Measurements from ENCODE around the gene VAPB.

Gene VAPB

DNA sequence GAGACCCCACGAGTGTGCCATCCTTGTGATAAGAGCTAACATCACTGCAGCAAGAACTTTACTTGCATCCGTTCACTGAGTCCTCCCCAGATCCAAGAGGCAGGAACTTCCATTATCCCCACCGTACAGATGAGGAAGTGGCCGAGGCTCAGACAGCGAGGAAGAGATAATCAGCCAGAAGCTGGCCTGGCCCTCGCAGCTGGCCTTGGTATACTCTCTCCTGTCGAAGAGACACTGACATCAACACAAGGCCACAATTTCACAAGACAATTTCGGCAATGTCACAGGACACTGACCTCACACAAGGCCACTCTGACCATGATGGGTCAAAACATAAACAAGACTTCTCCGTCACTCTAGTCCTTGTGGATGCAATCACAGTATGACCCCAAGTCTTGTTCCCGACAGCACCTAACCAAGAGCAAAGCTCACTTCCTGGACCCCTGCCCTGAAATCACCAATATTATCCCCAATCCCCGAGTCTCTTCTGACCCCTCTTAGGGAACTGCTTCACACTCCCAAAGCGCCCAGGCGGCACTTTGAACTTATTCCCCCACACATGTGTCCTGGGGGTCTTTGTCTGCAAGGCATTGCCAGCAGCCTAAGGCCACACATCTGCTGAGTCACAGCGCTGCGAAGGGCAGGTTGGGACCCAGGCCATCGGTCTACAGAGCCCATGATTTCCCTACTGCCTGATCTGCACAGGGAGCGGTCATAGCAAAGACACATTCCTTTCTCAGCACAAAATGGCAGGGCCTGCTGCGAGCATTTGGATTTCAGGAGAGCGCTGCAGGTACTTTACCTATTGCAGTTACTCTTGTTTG is 14.8 kb upstream of the VAPB start:
- CTCF ChIA-PET, result interaction anchor here (0.5 to 0.6 kb wide), 2 partner anchors 15 to 140 kb away, joined by 3 to 4 read pairs; partner anchors contain the start of gene VAPB

DNA sequence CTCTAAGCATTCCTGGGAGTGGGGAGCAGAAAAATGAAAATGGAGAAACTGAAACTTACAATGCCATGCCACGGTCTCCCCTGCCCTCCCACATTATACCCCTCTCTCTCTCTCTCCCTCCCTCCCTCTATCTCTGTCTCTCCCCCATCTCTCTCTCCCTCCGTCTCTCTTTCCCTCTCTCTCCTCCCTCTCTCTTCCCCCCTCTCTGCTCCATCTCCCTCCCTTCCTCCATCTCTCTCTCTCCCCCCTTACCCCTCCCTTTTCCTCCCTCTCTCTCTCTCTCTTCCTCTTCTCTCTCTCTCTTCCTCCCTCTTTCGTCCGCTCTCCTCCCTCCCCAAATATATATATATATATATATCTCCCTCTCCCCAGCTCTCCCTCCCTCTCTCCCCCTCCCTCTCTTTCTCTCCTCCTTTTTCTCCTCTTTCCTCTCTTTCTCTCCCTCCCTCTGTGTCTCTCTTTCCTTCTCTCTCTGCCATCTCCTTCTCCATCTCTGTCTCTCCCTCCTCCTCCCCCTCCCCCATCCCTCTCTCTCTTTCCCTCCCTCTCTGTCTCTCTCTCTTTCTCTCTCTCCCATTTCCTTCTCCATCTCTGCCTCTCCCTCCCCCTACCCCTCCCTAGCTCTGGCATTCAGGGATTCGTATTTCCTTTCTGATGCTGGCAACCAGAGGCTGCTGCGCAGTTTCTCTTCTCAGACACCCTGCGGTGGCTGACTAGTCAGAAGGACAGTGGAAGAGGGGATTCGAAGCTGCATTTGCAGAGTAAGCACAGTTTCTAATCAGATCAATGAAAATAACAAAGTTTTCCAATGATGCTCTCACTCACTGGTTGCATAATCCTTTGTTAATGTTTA is 13.9 kb upstream of the VAPB start:
- Histone ChIP-seq H3K9me3 (ENCODE audit: control insufficient read depth, insufficient read depth, low read depth, low read length) (no peaks in the 10 kb centered on the region), H3K27ac (ENCODE audit: extremely low read depth, low read depth, low read length) (no peak overlapping the region), H3K36me3 (ENCODE audit: control insufficient read depth in 2 of 2, insufficient read depth in 1 of 2, low read length in 2 of 2) (no peaks in the 10 kb centered on the region), H3K4me1 (ENCODE audit: control insufficient read depth, insufficient read depth, low read length) (no peaks in the 10 kb centered on the region), H3K4me3 (ENCODE audit: low read depth, low read length) (no peak overlapping the region)
- POLR2A ChIA-PET, result no interaction called here
- CTCF ChIA-PET, result interaction anchor here (0.5 kb wide), 1 partner anchor 141 kb away, joined by 4 read pairs; no protein-coding TSS in a partner anchor
- TF ChIP-seq KLF8 (tag by site-specific recombination; IDR thresholded peaks at IDR 0.05) (no peak), ZBTB1 (tag by site-specific recombination; IDR thresholded peaks at IDR 0.05) (no peak), ZNF645 (tag by site-specific recombination; IDR thresholded peaks at IDR 0.05) (no peak), ZNF280D (tag by site-specific recombination; IDR thresholded peaks at IDR 0.05) (no peak), ZNF596 (tag by site-specific recombination; IDR thresholded peaks at IDR 0.05) (peak; percentile 65)
- TF ChIP-seq, protein P1, sequence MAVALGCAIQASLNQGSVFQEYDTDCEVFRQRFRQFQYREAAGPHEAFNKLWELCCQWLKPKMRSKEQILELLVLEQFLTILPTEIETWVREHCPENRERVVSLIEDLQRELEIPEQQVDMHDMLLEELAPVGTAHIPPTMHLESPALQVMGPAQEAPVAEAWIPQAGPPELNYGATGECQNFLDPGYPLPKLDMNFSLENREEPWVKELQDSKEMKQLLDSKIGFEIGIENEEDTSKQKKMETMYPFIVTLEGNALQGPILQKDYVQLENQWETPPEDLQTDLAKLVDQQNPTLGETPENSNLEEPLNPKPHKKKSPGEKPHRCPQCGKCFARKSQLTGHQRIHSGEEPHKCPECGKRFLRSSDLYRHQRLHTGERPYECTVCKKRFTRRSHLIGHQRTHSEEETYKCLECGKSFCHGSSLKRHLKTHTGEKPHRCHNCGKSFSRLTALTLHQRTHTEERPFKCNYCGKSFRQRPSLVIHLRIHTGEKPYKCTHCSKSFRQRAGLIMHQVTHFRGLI (tag by site-specific recombination; IDR thresholded peaks at IDR 0.05), result no peak

More for the DNA sequence above, 14.8 kb upstream of the VAPB start:
- H3K9me3 ChIP-seq (ENCODE audit: control insufficient read depth, insufficient read depth, low read depth, low read length), result no peaks in the 10 kb centered on the region
- no peak overlapping the region for H3K27ac ChIP-seq (ENCODE audit: extremely low read depth, low read depth, low read length)
- no peaks in the 10 kb centered on the region for H3K36me3 ChIP-seq (ENCODE audit: control insufficient read depth in 2 of 2, insufficient read depth in 1 of 2, low read length in 2 of 2)
- no peak overlapping the region for H3K4me3 ChIP-seq (ENCODE audit: low read depth, low read length)
- TF ChIP-seq PRDM6 (tag by site-specific recombination; IDR thresholded peaks at IDR 0.05) (no peak), PBX3 (CRISPR knock-in tag; IDR thresholded peaks at IDR 0.05) (no peak), REST (tag by site-specific recombination; IDR thresholded peaks at IDR 0.05) (no peak), ZNF514 (tag by site-specific recombination; IDR thresholded peaks at IDR 0.05) (no peak), ZNF530 (tag by site-specific recombination; IDR thresholded peaks at IDR 0.05; ENCODE audit: low read depth) (no peak), ZNF341 (tag by site-specific recombination; IDR thresholded peaks at IDR 0.05; ENCODE audit: low read depth) (no peak), ZNF324 (tag by site-specific recombination; IDR thresholded peaks at IDR 0.05) (no peak), ZNF544 (tag by site-specific recombination; IDR thresholded peaks at IDR 0.05) (no peak)
- POLR2A ChIA-PET, result no interaction called here
- H3K4me1 ChIP-seq (ENCODE audit: control insufficient read depth, insufficient read depth, low read length), result no peaks in the 10 kb centered on the region

Measured in HEK293 (cell line).